ENCODE results near the gene EZH1.

GRCh38 chr17:42783062-42783790 lies 38.4 kb upstream of the EZH1 start:
- TF ChIP-seq CTCF (IDR thresholded peaks at IDR 0.05) = no peak
- TF ChIP-seq POLR2A (IDR thresholded peaks at IDR 0.05) = no peak
